Endothelial cell of umbilical vein (primary cell): ENCODE results near the gene RRP1B. TPM values are rescaled to one million over a fixed set of nuclear protein-coding genes. Genes with fewer than 3 reads are reported as not detected.

Source experiments
- BruUV-seq: library from RNA; stranded (reverse); fragments of 400-500 nt; replicated peaks from 2 replicates; lab custom pipeline; 2021; lab: Mats Ljungman, UMichigan
- CTCF ChIA-PET: fragments of 300-600, 350-600 bp; sonication (Branson Sonifier 250); formaldehyde crosslinking; loops from one replicate; lab custom pipeline; 2021; ENCODE audit warnings: antibody characterized with exemption, inconsistent platforms; lab: Charles Lee
- POLR2A ChIA-PET: fragments of 300-600, 350-600 bp; sonication (Branson Sonifier 250); formaldehyde crosslinking; loops from one replicate; lab custom pipeline; 2021; ENCODE audit warnings: antibody characterized with exemption, inconsistent platforms; lab: Charles Lee
- DNase-seq: peaks from one replicate; pipeline ENCODE4 v3.0.0-alpha.2; 2011; ENCODE audit warnings: low read depth, low spot score
- FAIRE-seq: peaks from 2 replicates; lab custom pipeline; 2011; peaks lifted over from hg19 to GRCh38; lab: Jason Lieb, UNC
- H2AFZ ChIP-seq: 2 replicates; pipeline ENCODE4 v1.6.0; 2012; ENCODE audit warnings: low read depth, low read length, control low read depth, inconsistent platforms
- H3K27ac ChIP-seq: 2 replicates; pipeline ENCODE4 v1.5.1; 2011; ENCODE audit warnings: low read depth, mild to moderate bottlenecking, control low read depth, low read length, moderate library complexity; ENCODE audit not compliant: insufficient read depth
- H3K27me3 ChIP-seq, 2 experiments: 2 replicates each; pipeline versions ENCODE4 v1.6.0 to v1.6.1; 2011; ENCODE audit warnings: low read length in 2 of 2, mixed read lengths in 1 of 2; ENCODE audit not compliant: control insufficient read depth in 2 of 2, insufficient read depth in 2 of 2
- H3K36me3 ChIP-seq, 2 experiments: 2 replicates in 1 of 2; 3 replicates in 1 of 2; pipeline ENCODE4 v1.5.1; 2011; ENCODE audit warnings: low read length in 2 of 2, mild to moderate bottlenecking in 1 of 2, moderate library complexity in 1 of 2; ENCODE audit not compliant: control insufficient read depth in 2 of 2, insufficient read depth in 2 of 2; ENCODE audit errors: extremely low read depth in 1 of 2
- H3K4me1 ChIP-seq: 3 replicates; pipeline ENCODE4 v1.5.1; 2011; ENCODE audit warnings: mild to moderate bottlenecking, low read length; ENCODE audit not compliant: control insufficient read depth, insufficient read depth; ENCODE audit errors: extremely low read depth
- H3K4me2 ChIP-seq: 2 replicates; pipeline ENCODE4 v1.6.1; 2011; ENCODE audit warnings: low read length, control low read depth, mixed read lengths; ENCODE audit not compliant: insufficient read depth
- H3K4me3 ChIP-seq, 3 experiments: fragments of 200-600 bp in 1 of 3; sonication (generic), shearing (Covaris generic) in 1 of 3; replicated peaks in 1 of 3; 2 replicates each; pipeline ENCODE4 v1.5.1; 2011 to 2016; ENCODE audit warnings: control low read depth in 3 of 3, low read length in 3 of 3, mild to moderate bottlenecking in 2 of 3, inconsistent platforms in 1 of 3, low read depth in 1 of 3, moderate library complexity in 1 of 3; ENCODE audit not compliant: insufficient read depth in 1 of 3
- H3K79me2 ChIP-seq: 2 replicates; pipeline ENCODE4 v1.6.0; 2012; ENCODE audit warnings: low read length, inconsistent platforms; ENCODE audit not compliant: control insufficient read depth, insufficient read depth
- H3K9ac ChIP-seq: replicated peaks from 2 replicates; pipeline ENCODE3; 2011; ENCODE audit warnings: low read length, control low read depth; ENCODE audit not compliant: insufficient read depth; ENCODE audit errors: extremely low read depth
- H3K9me1 ChIP-seq: replicated peaks from 3 replicates; pipeline ENCODE4 v1.6.0; 2011; ENCODE audit warnings: mild to moderate bottlenecking, low read length; ENCODE audit not compliant: control insufficient read depth, insufficient read depth; ENCODE audit errors: extremely low read depth
- H3K9me3 ChIP-seq: replicated peaks from 2 replicates; pipeline ENCODE4 v1.5.1; 2012; ENCODE audit warnings: low read length, inconsistent platforms; ENCODE audit not compliant: control insufficient read depth, insufficient read depth
- H4K20me1 ChIP-seq: replicated peaks from 2 replicates; pipeline ENCODE3; 2011; ENCODE audit warnings: mild to moderate bottlenecking, low read length; ENCODE audit not compliant: control insufficient read depth, insufficient read depth; ENCODE audit errors: extremely low read depth
- CTCF ChIP-seq, 2 donors: IDR thresholded peaks; 1 replicate in 1 of 2; 2 replicates in 1 of 2; pipeline ENCODE4 v1.5.1; 2011; ENCODE audit warnings: low read length in 2 of 2, mild to moderate bottlenecking in 2 of 2, moderate library complexity in 2 of 2, control low read depth in 1 of 2, inconsistent platforms in 1 of 2, low read depth in 1 of 2; ENCODE audit not compliant: insufficient read depth in 1 of 2; ENCODE audit errors: extremely low read depth in 1 of 2
- EZH2 ChIP-seq: IDR thresholded peaks from 2 replicates; pipeline ENCODE4 v1.6.1; 2012; ENCODE audit warnings: borderline replicate concordance, low read depth, mild to moderate bottlenecking, moderate library complexity, low read length, inconsistent platforms; ENCODE audit not compliant: severe bottlenecking
- FOS ChIP-seq: IDR thresholded peaks from 2 replicates; pipeline ENCODE4 v1.6.1; 2011; ENCODE audit warnings: mild to moderate bottlenecking, low read length, moderate library complexity, borderline replicate concordance; ENCODE audit not compliant: insufficient read depth
- GATA2 ChIP-seq: IDR thresholded peaks from 2 replicates; pipeline ENCODE4 v1.7.0; 2011; ENCODE audit warnings: low read depth, mild to moderate bottlenecking, moderate library complexity, mixed read lengths, low read length; ENCODE audit not compliant: insufficient read length, insufficient read depth
- JUN ChIP-seq: IDR thresholded peaks from 2 replicates; pipeline ENCODE4 v1.6.1; 2011; ENCODE audit warnings: borderline replicate concordance, low read depth; ENCODE audit not compliant: insufficient read length, insufficient read depth
- MAX ChIP-seq: IDR thresholded peaks from 2 replicates; pipeline ENCODE4 v1.6.1; 2011; ENCODE audit not compliant: insufficient read depth, insufficient read length
- MYC ChIP-seq: IDR thresholded peaks from one replicate; pipeline ENCODE4 v1.6.1; 2011; ENCODE audit warnings: mild to moderate bottlenecking, low read depth, low read length
- POLR2A ChIP-seq: IDR thresholded peaks from 2 replicates; pipeline ENCODE4 v1.6.1; 2012; ENCODE audit warnings: low read depth, mild to moderate bottlenecking, control low read depth, low read length
- POLR2AphosphoS5 ChIP-seq: IDR thresholded peaks from 2 replicates; pipeline ENCODE4 v1.6.1; 2012; ENCODE audit warnings: low read depth, mild to moderate bottlenecking, control low read depth, low read length, moderate library complexity; ENCODE audit not compliant: insufficient read depth
- dilution Hi-C: fragments of 300-500 bp; cut with MboI; formaldehyde crosslinking; loops from one replicate; pipeline ENCODE4 v1.15.0; 2019; ENCODE audit warnings: low sequenced_read_pairs; ENCODE audit not compliant: extremely low pct_ligation_motif_present
- intact Hi-C: fragments of 100-400 bp; cut with micrococcal nuclease; formaldehyde crosslinking; loops from one replicate; pipeline ENCODE4 v1.10.0; 2022
- polyA plus RNA-seq, 4 experiments: library from polyadenylated mRNA; depleted of rRNA in 3 of 4; stranded (reverse) in 3 of 4; unstranded in 1 of 4; fragments of >200 nt; gene quantifications; 2 replicates each; pipeline versions ENCODE4 v1.2.1 to v1.2.3, GENCODE V29; 2011 to 2012; ENCODE audit warnings: missing spikeins in 1 of 4
- total RNA-seq: library from RNA; stranded (reverse); gene quantifications from 2 replicates; pipeline ENCODE4 v1.2.3, GENCODE V29; 2021

Gene RRP1B
- total and polyA plus RNA-seq, 2 donors (not counting 3 experiments of a cell fraction or from before 2014, with no cell fraction given): 13.0 to 39.9 TPM

- no peaks in the 10 kb centered on the region for H4K20me1 ChIP-seq
- H3K4me2 ChIP-seq: no peak overlapping the region
- no peaks in the 10 kb centered on the region for H3K4me1 ChIP-seq
- H2AFZ ChIP-seq: no peak overlapping the region
- no peak overlapping the region for H3K4me3 ChIP-seq
- H3K79me2 ChIP-seq: no peaks in the 10 kb centered on the region
- no peaks in the 10 kb centered on the region for H3K36me3 ChIP-seq
- FAIRE-seq (no peak), DNase-seq (no peak)
- no peak overlapping the region for H3K9ac ChIP-seq
- intact Hi-C loops: no loop called here
- ChIA-PET POLR2A (no interaction called here), CTCF (no interaction called here)
- no TSS peak for BruUV-seq
- dilution Hi-C loops: no loop called here
- H3K9me1 ChIP-seq: no peaks in the 10 kb centered on the region
- H3K9me3 ChIP-seq: no peaks in the 10 kb centered on the region
- TF ChIP-seq POLR2A (no peak), JUN (no peak), MAX (no peak), GATA2 (no peak), CTCF (IDR thresholded peaks at IDR 0.05; ENCODE audit: extremely low read depth in 1 of 2, insufficient read depth in 1 of 2, low read depth in 1 of 2, low read length in 2 of 2) (no peak), MYC (no peak), EZH2 (no peak), POLR2AphosphoS5 (no peak), FOS (no peak)
- no peak overlapping the region for H3K27ac ChIP-seq
- peaks cover 0 to 8% of the 10 kb centered on the region in 2 experiments for H3K27me3 ChIP-seq
Measured at GRCh38 chr21:43619344-43619743, 40.0 kb upstream of the RRP1B start.
